Measurements from ENCODE around the gene SGCD. TPM values are rescaled to one million over a fixed set of nuclear protein-coding genes. Genes with fewer than 3 reads are reported as not detected.

Gene SGCD
- total and polyA plus RNA-seq, 2 of the 4 experiments (the other 2 are of a cell fraction) = 5.8 to 10.6 TPM

GRCh38 chr5:156588306-156588705, 261.3 kb downstream of the SGCD start:
- Histone ChIP-seq H3K4me3 (ENCODE audit: insufficient read depth, low read depth, low read length) (no peak overlapping the region), H3K14ac (replicated peaks; ENCODE audit: low read depth, low read length) (no peak overlapping the region), H2BK120ac (ENCODE audit: low read depth, low read length) (no peak overlapping the region), H3K27me3 (ENCODE audit: control insufficient read depth, insufficient read depth, low read length) (no peaks in the 10 kb centered on the region), H3K4me1 (ENCODE audit: control insufficient read depth, insufficient read depth, low read length) (peaks cover 6% of the 10 kb centered on the region), H4K20me1 (ENCODE audit: insufficient read depth, low read length) (no peaks in the 10 kb centered on the region), H4K5ac (ENCODE audit: low read depth, low read length) (no peak overlapping the region), H3K4ac (ENCODE audit: low read depth, low read length) (no peak overlapping the region), H2BK5ac (ENCODE audit: low read depth, low read length, poor library complexity, severe bottlenecking) (no peak overlapping the region), H2AK5ac (ENCODE audit: low read depth, low read length) (no peak overlapping the region), H3K18ac (ENCODE audit: low read depth, low read length) (no peak overlapping the region), H2AK9ac (replicated peaks; ENCODE audit: low read depth, low read length, poor library complexity) (no peak overlapping the region), H2BK20ac (ENCODE audit: low read depth, low read length) (no peak overlapping the region), H3K79me1 (ENCODE audit: low read depth in 1 of 2, low read length in 2 of 2) (no peaks in the 10 kb centered on the region), H3K27ac (ENCODE audit: insufficient read depth, low read length) (no peak overlapping the region), H3K4me2 (ENCODE audit: low read depth, low read length) (no peak overlapping the region), H3K9me1 (ENCODE audit: insufficient read depth, low read length) (no peaks in the 10 kb centered on the region), H3K23ac (ENCODE audit: low read depth, low read length) (no peak overlapping the region), H2AFZ (replicated peaks; ENCODE audit: low read length, poor library complexity) (no peak overlapping the region), H3K9ac (ENCODE audit: low read depth, low read length) (no peak overlapping the region), H2BK15ac (ENCODE audit: low read depth, low read length) (no peak overlapping the region), H3K56ac (ENCODE audit: extremely low read depth, insufficient read depth, low read length) (no peak overlapping the region), H3K36me3 (ENCODE audit: control insufficient read depth, insufficient read depth, low read length) (peaks cover 8% of the 10 kb centered on the region; the same call in 1 of the 2 replicates), H4K8ac (ENCODE audit: low read depth in 2 of 2, low read length in 2 of 2) (no peak overlapping the region), H3K9me3 (ENCODE audit: control insufficient read depth, insufficient read depth, low read length) (no peaks in the 10 kb centered on the region), H4K91ac (ENCODE audit: insufficient read depth, low read depth, low read length) (no peak overlapping the region)
- WGBS, 2 experiments (ENCODE audit: extremely low coverage in 2 of 2, insufficient read length in 1 of 2) = no CpG with 5 or more reads among the region's 2 CpGs
- dilution Hi-C loops (cut with HindIII; ENCODE audit: low sequenced_read_pairs, unreplicated experiment) = no loop called here
- in situ Hi-C loops (cut with MboI; ENCODE audit: low sequenced_read_pairs) = no loop called here
- ATAC-seq (ENCODE audit: low read depth) = no peak
- no TSS peak for BruUV-seq (replicated peaks)
- TF ChIP-seq CEBPB (IDR thresholded peaks at IDR 0.05; ENCODE audit: low read depth, low read length) = no peak
- TF ChIP-seq POLR2A (IDR thresholded peaks at IDR 0.05; ENCODE audit: low read depth, low read length) = no peak
- no peak for TF ChIP-seq NFE2L2 (IDR thresholded peaks at IDR 0.05; ENCODE audit: low read depth, low read length)
- no peak for TF ChIP-seq RCOR1 (IDR thresholded peaks at IDR 0.05; ENCODE audit: insufficient replicate concordance, low read length)
- TF ChIP-seq MXI1 (IDR thresholded peaks at IDR 0.05; ENCODE audit: borderline replicate concordance, low read depth, low read length) = no peak
- DNase-seq = no peak
- POLR2A ChIA-PET (ENCODE audit: unreplicated experiment) = no interaction called here
- CTCF ChIA-PET = no interaction called here
- intact Hi-C loops (cut with micrococcal nuclease) = no loop called here

Measured in IMR-90 (cell line).